ENCODE data around the gene OR8K1.

The OR8K1 gene

DNA sequence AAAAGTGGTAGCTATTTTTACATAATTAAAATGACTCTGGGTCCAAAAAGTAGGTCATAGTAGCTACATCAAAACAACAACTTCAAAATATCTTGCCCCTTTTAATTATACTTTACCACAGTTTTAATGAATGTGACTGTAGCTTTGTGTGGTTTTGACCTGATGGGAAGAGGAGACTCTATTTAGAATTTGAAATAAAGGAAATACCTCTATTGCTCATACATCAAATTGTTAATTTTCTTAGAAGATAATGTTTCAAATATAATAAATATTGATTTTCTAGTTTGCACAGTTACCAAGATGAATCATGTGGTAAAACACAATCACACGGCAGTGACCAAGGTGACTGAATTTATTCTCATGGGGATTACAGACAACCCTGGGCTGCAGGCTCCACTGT is at the start of gene OR8K1:
Gene OR8K1, plus strand, starts transcription at position 301 of the 400 bp plus-strand sequence. Its CDS starts 0 bp downstream, at position 301.
- no peaks in the 10 kb centered on the region for H3K9me3 ChIP-seq
- no peaks in the 10 kb centered on the region for H3K4me1 ChIP-seq
- H3K4me3 ChIP-seq, result no peak within 1 kb of the TSS
- no peaks in the 10 kb centered on the region for H3K36me3 ChIP-seq (replicated peaks)
- no peaks in the 10 kb centered on the region for H3K27me3 ChIP-seq (ENCODE audit: low read depth)
- in situ Hi-C loops (cut with MboI; ENCODE audit: low sequenced_read_pairs), result no loop called here
- no peak for DNase-seq (ENCODE audit: low spot score in 2 of 2)

DNA sequence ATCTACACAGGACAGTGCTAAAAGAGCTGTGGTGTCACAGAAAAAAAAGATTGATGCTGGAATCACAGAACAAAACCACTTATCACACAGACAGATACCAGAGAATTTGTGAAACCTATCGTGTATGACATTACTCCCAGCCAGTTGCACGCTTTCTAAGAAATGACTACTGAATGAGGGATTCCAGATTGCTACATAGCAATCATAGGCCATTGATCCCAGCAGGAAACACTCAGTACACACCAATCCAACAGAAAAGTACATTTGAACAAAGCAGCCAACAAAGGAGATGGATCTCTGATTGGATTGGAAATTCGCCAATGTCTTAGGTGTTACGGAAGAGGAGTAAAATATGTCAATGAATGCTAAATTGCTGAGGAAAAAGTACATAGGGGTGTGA is 48.9 kb upstream of the OR8K1 start:
- no peak overlapping the region for H3K4me3 ChIP-seq
- in situ Hi-C loops (cut with MboI; ENCODE audit: low sequenced_read_pairs), result no loop called here
- H3K27me3 ChIP-seq (ENCODE audit: low read depth), result no peaks in the 10 kb centered on the region
- DNase-seq (ENCODE audit: low spot score in 2 of 2), result no peak
- H3K36me3 ChIP-seq (replicated peaks), result no peaks in the 10 kb centered on the region
- no peaks in the 10 kb centered on the region for H3K9me3 ChIP-seq
- no peaks in the 10 kb centered on the region for H3K4me1 ChIP-seq

DNA sequence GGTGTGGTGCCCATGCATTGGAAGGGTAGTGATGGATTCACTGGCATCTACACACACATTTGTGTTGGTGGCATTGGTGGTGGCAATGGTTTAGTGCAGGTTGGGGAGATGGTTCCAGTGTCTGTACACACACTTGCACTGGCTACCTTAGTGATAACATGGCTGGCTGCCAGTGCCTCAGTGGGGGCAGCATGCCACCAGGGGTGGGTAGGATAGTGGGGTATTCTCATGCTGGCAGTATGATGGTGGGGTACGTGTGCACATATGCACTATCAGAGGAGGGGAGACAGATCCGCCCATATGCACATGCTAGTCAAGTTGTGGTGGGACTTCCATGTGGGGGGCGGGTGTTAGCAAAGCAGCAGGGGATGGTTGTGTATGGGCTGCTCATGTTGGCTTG is 38.0 kb upstream of the OR8K1 start:
- no peak for DNase-seq (ENCODE audit: low spot score in 2 of 2)
- Histone ChIP-seq H3K9me3 (no peaks in the 10 kb centered on the region; the same call in 1 of the 2 replicates), H3K27me3 (ENCODE audit: low read depth) (no peaks in the 10 kb centered on the region), H3K4me3 (no peak overlapping the region), H3K36me3 (replicated peaks) (no peaks in the 10 kb centered on the region), H3K4me1 (no peaks in the 10 kb centered on the region)
- in situ Hi-C loops (cut with MboI; ENCODE audit: low sequenced_read_pairs), result no loop called here

DNA sequence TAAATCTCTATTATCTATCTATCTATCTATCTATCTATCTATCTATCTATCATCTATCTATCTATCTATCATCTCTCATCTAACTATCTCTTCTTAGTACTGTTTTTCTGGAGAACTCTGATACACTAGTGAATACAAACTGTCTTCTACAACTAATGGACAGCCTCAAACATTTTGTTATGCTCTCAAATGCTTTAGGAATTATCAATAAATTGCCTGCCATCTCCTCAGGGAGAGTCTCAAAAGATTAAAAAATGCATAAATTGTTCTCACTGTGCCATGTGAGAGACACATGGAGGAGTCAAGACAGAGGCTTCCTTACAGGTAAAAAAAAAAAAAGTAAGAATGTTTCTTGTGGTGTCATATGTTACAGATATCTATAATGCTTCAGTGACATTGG is 31.0 kb upstream of the OR8K1 start, which contains the start of gene OR8K3:
Gene OR8K3, plus strand, starts transcription at position 301 of the 400 bp plus-strand sequence. CDS start 3,163 bp downstream, outside the sequence.
- H3K4me3 ChIP-seq, result no peak within 1 kb of the TSS
- no peaks in the 10 kb centered on the region for H3K27me3 ChIP-seq (ENCODE audit: low read depth)
- H3K36me3 ChIP-seq (replicated peaks), result no peaks in the 10 kb centered on the region
- no peaks in the 10 kb centered on the region; the same call in 1 of the 2 replicates for H3K9me3 ChIP-seq
- in situ Hi-C loops (cut with MboI; ENCODE audit: low sequenced_read_pairs), result no loop called here
- no peak for DNase-seq (ENCODE audit: low spot score in 2 of 2)
- no peaks in the 10 kb centered on the region for H3K4me1 ChIP-seq

DNA sequence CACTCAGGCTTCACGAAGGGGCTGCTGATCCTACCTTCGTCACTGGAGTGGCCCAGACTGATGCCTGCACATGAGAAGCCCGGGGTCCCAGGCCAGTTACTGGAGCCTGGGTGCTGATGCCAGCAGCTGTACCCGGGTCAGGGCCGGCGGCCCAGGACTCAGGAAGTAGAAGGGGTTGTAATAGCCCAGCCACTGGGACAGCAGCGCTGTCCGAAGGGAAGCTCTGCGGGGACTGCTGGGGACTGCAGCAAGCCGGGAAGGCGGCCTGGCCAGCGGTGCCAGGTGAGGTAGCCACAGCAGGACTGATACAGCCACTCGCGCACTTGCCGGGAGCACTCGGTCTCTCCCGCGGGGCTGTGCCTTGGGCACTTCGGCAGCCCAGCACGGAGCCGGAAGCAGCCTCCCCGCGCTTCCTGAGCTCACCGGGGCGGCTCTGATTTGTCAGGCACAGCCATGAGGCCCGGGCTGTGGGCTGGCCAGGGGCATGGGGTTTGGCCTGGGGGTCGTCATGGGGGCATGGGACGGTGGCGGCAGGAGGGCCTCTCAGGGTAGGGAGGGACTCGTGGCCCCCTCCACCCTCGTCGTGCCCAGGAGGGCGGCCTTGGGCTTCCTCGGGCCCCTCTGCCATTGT is 13.9 kb upstream of the OR8K1 start:
- in situ Hi-C loops (cut with MboI; ENCODE audit: low sequenced_read_pairs), result no loop called here
- no peaks in the 10 kb centered on the region for H3K4me1 ChIP-seq
- no peaks in the 10 kb centered on the region for H3K27me3 ChIP-seq (ENCODE audit: low read depth)
- no peaks in the 10 kb centered on the region for H3K36me3 ChIP-seq (replicated peaks)
- no peak for DNase-seq (ENCODE audit: low spot score in 2 of 2)
- no peak overlapping the region for H3K4me3 ChIP-seq
- H3K9me3 ChIP-seq, result no peaks in the 10 kb centered on the region

DNA sequence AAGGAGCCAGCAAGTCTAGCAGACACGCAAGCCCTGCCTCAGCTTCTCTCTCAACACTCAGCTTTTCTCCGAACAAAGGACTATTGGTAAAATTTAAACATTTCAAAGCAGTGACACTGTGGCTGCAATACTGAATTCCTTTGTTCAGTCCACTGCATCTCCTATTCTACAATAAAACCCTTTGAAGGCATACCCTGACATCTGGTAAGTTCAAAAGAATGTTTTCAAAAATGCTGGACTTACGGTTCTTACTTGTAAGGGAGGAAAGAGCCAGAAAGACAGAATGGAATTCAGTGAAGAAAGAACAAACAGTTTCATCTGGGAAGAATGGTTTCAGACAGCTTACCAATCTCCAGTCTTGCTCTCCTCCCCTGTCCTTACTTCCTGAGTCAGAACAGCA is 12.7 kb upstream of the OR8K1 start:
- Histone ChIP-seq H3K4me3 (no peak overlapping the region), H3K9me3 (no peaks in the 10 kb centered on the region), H3K27me3 (ENCODE audit: low read depth) (no peaks in the 10 kb centered on the region), H3K36me3 (replicated peaks) (no peaks in the 10 kb centered on the region), H3K4me1 (no peaks in the 10 kb centered on the region)
- in situ Hi-C loops (cut with MboI; ENCODE audit: low sequenced_read_pairs), result no loop called here
- DNase-seq (ENCODE audit: low spot score in 2 of 2), result no peak

DNA sequence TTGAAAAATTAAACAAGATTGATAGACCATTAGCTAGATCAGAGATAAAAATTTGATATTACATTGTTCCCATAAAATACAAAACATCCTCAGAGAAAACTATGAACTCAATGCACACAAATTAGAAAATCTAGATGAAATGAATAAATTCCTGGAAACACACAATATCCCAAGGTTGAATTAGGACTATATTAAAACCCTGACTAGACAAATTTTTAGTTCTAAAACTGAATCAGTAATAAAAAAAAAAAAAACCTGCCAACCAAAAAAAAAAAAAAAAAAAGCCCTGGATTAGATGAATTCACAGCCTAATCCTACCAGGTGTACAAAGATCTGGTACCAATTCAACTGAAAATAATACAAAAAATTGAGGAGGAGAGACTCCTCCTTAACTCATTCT is 5.5 kb upstream of the OR8K1 start:
- no peaks in the 10 kb centered on the region for H3K4me1 ChIP-seq
- in situ Hi-C loops (cut with MboI; ENCODE audit: low sequenced_read_pairs), result no loop called here
- no peaks in the 10 kb centered on the region for H3K36me3 ChIP-seq (replicated peaks)
- no peaks in the 10 kb centered on the region for H3K27me3 ChIP-seq (ENCODE audit: low read depth)
- H3K9me3 ChIP-seq, result no peaks in the 10 kb centered on the region
- DNase-seq (ENCODE audit: low spot score in 2 of 2), result no peak
- no peak overlapping the region for H3K4me3 ChIP-seq

DNA sequence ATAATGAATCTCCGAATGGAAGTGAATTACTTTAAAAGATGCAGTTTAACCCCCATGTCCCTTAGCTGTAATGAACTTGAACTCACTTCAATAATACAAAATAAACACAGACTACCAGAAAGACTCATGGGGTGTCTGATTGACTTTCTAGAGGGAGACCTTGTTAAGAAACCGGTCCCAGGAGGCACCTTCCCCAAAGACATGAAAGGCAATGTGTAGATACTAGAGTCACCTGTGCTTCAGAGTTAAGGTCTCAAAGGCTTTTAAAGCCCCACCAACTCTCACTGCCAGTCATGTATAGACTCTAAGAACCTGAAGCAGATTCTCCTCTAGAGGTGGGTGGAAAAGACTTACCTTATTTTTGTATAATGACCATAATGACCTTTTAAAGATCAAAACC is 8.2 kb downstream of the OR8K1 start, which contains the start of gene OR8J1:
Gene OR8J1, plus strand, starts transcription at position 301 of the 400 bp plus-strand sequence. CDS start 5,956 bp downstream, outside the sequence.
- Histone ChIP-seq H3K4me3 (no peak within 1 kb of the TSS), H3K4me1 (no peaks in the 10 kb centered on the region), H3K9me3 (no peaks in the 10 kb centered on the region), H3K36me3 (replicated peaks) (no peaks in the 10 kb centered on the region), H3K27me3 (ENCODE audit: low read depth) (no peaks in the 10 kb centered on the region)
- in situ Hi-C loops (cut with MboI; ENCODE audit: low sequenced_read_pairs), result no loop called here
- no peak for DNase-seq (ENCODE audit: low spot score in 2 of 2)

DNA sequence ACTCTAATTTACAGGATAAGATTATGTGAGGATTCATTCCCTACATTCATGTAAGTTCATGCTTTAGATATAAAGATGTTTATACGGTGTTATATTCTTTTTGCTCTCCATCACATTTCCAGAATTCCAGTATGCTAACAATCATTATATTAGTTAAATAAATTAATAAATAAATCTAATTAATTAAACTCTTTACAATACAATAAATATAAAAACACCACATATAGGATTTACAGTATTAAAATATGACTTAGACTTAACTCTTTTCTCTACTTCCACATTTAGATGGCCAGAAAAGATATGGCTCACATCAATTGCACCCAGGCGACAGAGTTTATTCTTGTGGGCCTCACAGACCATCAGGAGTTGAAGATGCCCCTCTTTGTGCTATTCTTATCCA is 29.5 kb downstream of the OR8K1 start, which contains the start of gene OR8U1:
Gene OR8U1, plus strand, starts transcription at position 301 of the 400 bp plus-strand sequence. Its CDS starts 0 bp downstream, at position 301.
- no peaks in the 10 kb centered on the region for H3K36me3 ChIP-seq (replicated peaks)
- no peaks in the 10 kb centered on the region for H3K4me1 ChIP-seq
- no peaks in the 10 kb centered on the region for H3K9me3 ChIP-seq
- in situ Hi-C loops (cut with MboI; ENCODE audit: low sequenced_read_pairs), result no loop called here
- H3K27me3 ChIP-seq (ENCODE audit: low read depth), result no peaks in the 10 kb centered on the region
- DNase-seq (ENCODE audit: low spot score in 2 of 2), result no peak
- no peak within 1 kb of the TSS for H3K4me3 ChIP-seq

DNA sequence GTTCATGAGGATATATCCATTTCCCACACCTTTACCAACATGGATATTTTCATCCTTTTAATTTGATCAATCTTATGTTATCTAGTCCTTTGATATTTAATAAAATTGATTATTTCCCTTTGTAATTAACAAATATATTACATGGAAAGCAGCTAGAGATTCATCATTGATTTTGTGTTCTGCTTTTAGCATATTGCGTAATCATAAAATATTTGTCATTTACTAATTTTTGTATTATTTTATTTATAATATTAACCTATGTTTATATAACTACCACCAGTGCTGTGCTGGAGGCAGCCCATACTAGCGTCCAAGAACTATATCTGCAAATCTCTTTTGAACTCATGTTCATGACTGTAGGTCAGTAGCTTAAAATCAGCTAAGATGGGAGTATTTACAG is 34.3 kb downstream of the OR8K1 start:
- Histone ChIP-seq H3K36me3 (replicated peaks) (no peaks in the 10 kb centered on the region), H3K4me1 (no peaks in the 10 kb centered on the region), H3K27me3 (ENCODE audit: low read depth) (no peaks in the 10 kb centered on the region), H3K9me3 (no peaks in the 10 kb centered on the region), H3K4me3 (no peak overlapping the region)
- in situ Hi-C loops (cut with MboI; ENCODE audit: low sequenced_read_pairs), result no loop called here
- DNase-seq (ENCODE audit: low spot score in 2 of 2), result no peak

DNA sequence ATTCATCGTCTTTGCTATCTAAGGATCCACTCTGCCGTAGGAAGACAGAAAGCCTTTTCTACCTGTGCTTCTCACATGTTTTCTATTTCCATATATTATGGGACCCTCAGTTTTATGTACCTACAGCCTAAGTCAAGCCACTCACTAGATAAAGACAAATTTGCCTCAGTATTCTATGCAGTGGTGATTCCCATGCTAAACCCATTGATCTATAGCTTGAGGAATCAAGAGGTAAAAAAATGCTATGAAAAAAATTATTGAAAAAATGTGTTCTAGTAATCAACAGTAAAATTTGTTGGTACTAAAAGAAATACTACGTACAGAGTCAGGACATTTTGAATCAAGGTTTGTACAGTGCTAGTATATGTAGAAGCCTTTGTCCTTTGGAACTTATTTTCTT is 48.5 kb downstream of the OR8K1 start:
- no peaks in the 10 kb centered on the region for H3K27me3 ChIP-seq (ENCODE audit: low read depth)
- DNase-seq (ENCODE audit: low spot score in 2 of 2), result no peak
- H3K36me3 ChIP-seq (replicated peaks), result no peaks in the 10 kb centered on the region
- no peaks in the 10 kb centered on the region for H3K4me1 ChIP-seq
- no peak overlapping the region for H3K4me3 ChIP-seq
- in situ Hi-C loops (cut with MboI; ENCODE audit: low sequenced_read_pairs), result no loop called here
- H3K9me3 ChIP-seq, result no peaks in the 10 kb centered on the region

DNA sequence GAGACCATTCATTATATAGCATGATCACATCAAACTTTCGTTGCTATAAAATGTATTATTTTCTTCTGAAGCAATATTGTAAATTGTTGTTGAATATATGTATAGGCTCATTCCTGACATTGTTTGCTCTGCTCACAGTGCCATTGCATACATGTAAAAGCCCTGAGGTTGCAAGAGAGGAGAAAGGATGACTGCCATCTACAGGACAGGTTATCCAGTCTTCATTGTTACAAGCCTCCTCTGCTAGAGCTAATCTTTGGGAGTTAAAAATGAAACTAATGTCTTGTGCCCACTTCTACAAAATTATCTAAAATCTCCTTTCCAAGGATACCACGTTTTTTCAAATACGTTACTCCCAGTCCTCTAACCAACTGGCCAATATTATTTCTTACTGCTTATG is 50.2 kb downstream of the OR8K1 start:
- no peak for DNase-seq (ENCODE audit: low spot score in 2 of 2)
- Histone ChIP-seq H3K4me1 (no peaks in the 10 kb centered on the region), H3K4me3 (no peak overlapping the region), H3K9me3 (0 out of 2 replicates have a peak, but pooled peaks cover 2% of the 10 kb centered on the region), H3K27me3 (ENCODE audit: low read depth) (no peaks in the 10 kb centered on the region), H3K36me3 (replicated peaks) (no peaks in the 10 kb centered on the region)
- in situ Hi-C loops (cut with MboI; ENCODE audit: low sequenced_read_pairs), result no loop called here

All from HAP-1 (cell line).